PC-3 (cell line): Measurements from ENCODE around the gene PHAF1. TPM values are rescaled to one million over a fixed set of nuclear protein-coding genes. Genes with fewer than 3 reads are reported as not detected.

Source experiments
- ATAC-seq: fragments of 200-7000 bp; cut with Tn5 transposase; 2 replicates; pipeline ENCODE4 v1.9.1; 2020; ENCODE audit warnings: mild to moderate bottlenecking, moderate library complexity
- BruUV-seq: library from RNA; stranded (reverse); fragments of 400-500 nt; replicated peaks from 2 replicates; lab custom pipeline; 2021; lab: Mats Ljungman, UMichigan
- CTCF ChIA-PET: fragments of 300-600 bp; sonication (Branson Sonifier 250); formaldehyde crosslinking; loops from one replicate; lab custom pipeline; 2022; ENCODE audit warnings: antibody characterized with exemption; lab: Charles Lee
- POLR2A ChIA-PET: fragments of 300-600 bp; sonication (Branson Sonifier 250); formaldehyde crosslinking; loops from one replicate; lab custom pipeline; 2022; ENCODE audit warnings: antibody characterized with exemption; ENCODE audit not compliant: unreplicated experiment; lab: Charles Lee
- DNase-seq: peaks from one replicate; pipeline ENCODE4 v3.0.0-alpha.2; 2015
- H2AFZ ChIP-seq: fragments of 300-600 bp; sonication (generic); 2 replicates; pipeline ENCODE4 v1.6.0; 2016; ENCODE audit warnings: antibody characterized with exemption, low read length
- H3F3A ChIP-seq: fragments of 300-600 bp; sonication (generic); one replicate; pipeline ENCODE4 v1.6.0; 2017; ENCODE audit warnings: antibody characterized with exemption, low read length, control low read depth, mild to moderate bottlenecking; ENCODE audit not compliant: unreplicated experiment
- H3K27ac ChIP-seq: fragments of 300-600 bp; sonication (generic); 2 replicates; pipeline ENCODE4 v1.5.1; 2016; ENCODE audit warnings: mild to moderate bottlenecking, low read length
- H3K27me3 ChIP-seq: fragments of 300-600 bp; sonication (generic); 2 replicates; pipeline ENCODE4 v1.6.1; 2016; ENCODE audit warnings: low read length, mixed read lengths
- H3K36me3 ChIP-seq: fragments of 300-600 bp; sonication (generic); 2 replicates; pipeline ENCODE4 v1.6.1; 2016; ENCODE audit warnings: low read depth, mixed run types, low read length, mixed read lengths
- H3K4me1 ChIP-seq: fragments of 300-600 bp; sonication (generic); 2 replicates; pipeline ENCODE4 v1.5.1; 2016; ENCODE audit warnings: low read length; ENCODE audit not compliant: insufficient read depth
- H3K4me2 ChIP-seq: fragments of 300-600 bp; sonication (generic); 2 replicates; pipeline ENCODE4 v1.6.0; 2016; ENCODE audit warnings: low read length
- H3K4me3 ChIP-seq: fragments of 300-600 bp; sonication (generic); 2 replicates; pipeline ENCODE4 v1.5.1; 2016; ENCODE audit warnings: mild to moderate bottlenecking, low read length, mixed read lengths
- H3K79me2 ChIP-seq: fragments of 300-600 bp; sonication (generic); 2 replicates; pipeline ENCODE4 v1.6.1; 2017; ENCODE audit warnings: low read length, mixed read lengths
- H3K9ac ChIP-seq: fragments of 300-600 bp; sonication (generic); 2 replicates; pipeline ENCODE4 v1.6.0; 2016; ENCODE audit warnings: mild to moderate bottlenecking, low read length
- H3K9me2 ChIP-seq: fragments of 300-600 bp; sonication (generic); replicated peaks from 2 replicates; pipeline ENCODE4 v1.6.1; 2016; ENCODE audit warnings: mixed run types, low read length, mixed read lengths
- H3K9me3 ChIP-seq: fragments of 300-600 bp; sonication (generic); 2 replicates; pipeline ENCODE4 v1.6.1; 2016; ENCODE audit warnings: low read length, mixed read lengths
- H4K20me1 ChIP-seq: fragments of 300-600 bp; sonication (generic); 2 replicates; pipeline ENCODE4 v1.6.1; 2016; ENCODE audit warnings: low read length, mixed read lengths
- EZH2 ChIP-seq: fragments of 300-600 bp; sonication (generic); IDR thresholded peaks from one replicate; pipeline ENCODE4 v1.6.1; 2017; ENCODE audit warnings: antibody characterized with exemption, mild to moderate bottlenecking, low read length; ENCODE audit not compliant: unreplicated experiment
- EZH2phosphoT487 ChIP-seq: fragments of 300-600 bp; sonication (generic); IDR thresholded peaks from 2 replicates; pipeline ENCODE4 v1.6.1; 2018; ENCODE audit warnings: mild to moderate bottlenecking, antibody characterized with exemption, low read length, borderline replicate concordance
- intact Hi-C: fragments of 100-400 bp; cut with micrococcal nuclease; formaldehyde crosslinking; loops from 2 replicates; pipeline ENCODE4 v1.9.0; 2023
- total RNA-seq: library from RNA; depleted of rRNA; stranded (reverse); fragments of >200 nt; gene quantifications from 2 replicates; pipeline ENCODE4 v1.2.3, GENCODE V29; 2014
- TF ChIP-seq, protein P1 (sequence below): fragments of 300-600 bp; sonication (generic); conservative IDR thresholded peaks from 2 replicates; pipeline ENCODE4 v1.5.1; 2017; ENCODE audit warnings: antibody characterized with exemption, low read depth, mild to moderate bottlenecking, low read length

The PHAF1 gene
- total RNA-seq, 1 experiment from 2014 or later, result 18.8 TPM

DNA sequence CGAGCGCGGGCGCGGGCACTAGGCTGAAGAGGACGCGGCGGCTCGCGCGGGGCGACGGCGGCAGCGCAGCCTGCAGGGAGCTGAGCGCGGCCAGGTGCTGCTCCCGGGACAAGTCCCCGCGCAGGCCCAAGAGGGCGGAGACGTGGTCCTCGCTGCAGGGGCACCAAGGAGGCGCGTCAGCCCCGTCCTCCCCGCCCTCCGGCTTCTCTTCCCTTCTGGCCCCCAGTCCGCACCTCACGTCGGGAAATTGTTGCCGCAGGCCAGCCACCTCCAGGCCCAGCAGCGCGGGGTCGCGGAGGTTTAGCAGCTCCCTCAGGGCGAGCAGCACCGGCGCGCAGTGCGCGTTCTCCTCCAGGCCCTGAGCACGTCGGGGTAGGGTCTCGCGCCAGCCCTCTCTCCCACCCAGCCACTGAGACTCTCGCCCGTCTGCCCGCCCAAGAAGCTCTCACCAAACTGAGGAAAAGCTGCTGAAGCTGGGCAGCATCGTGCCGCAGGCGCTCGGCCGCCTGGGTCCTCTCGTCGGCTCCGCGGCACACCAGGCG, 74.8 kb downstream of the PHAF1 start:
- Histone ChIP-seq H3K79me2 (peaks cover 26% of the 10 kb centered on the region), H4K20me1 (no peaks in the 10 kb centered on the region), H3K9me3 (no peaks in the 10 kb centered on the region), H2AFZ (peak overlapping the region; percentile 90), H3K4me3 (peak overlapping the region; percentile 79), H3K4me1 (peaks cover 39% of the 10 kb centered on the region), H3K27me3 (no peaks in the 10 kb centered on the region), H3K9ac (peak overlapping the region; percentile 91), H3K27ac (peak overlapping the region; percentile 85), H3F3A (no peaks in the 10 kb centered on the region), H3K9me2 (no peaks in the 10 kb centered on the region), H3K36me3 (no peaks in the 10 kb centered on the region), H3K4me2 (peak overlapping the region; percentile 89)
- TF ChIP-seq EZH2 (no peak), EZH2phosphoT487 (no peak)
- TF ChIP-seq, protein P1, sequence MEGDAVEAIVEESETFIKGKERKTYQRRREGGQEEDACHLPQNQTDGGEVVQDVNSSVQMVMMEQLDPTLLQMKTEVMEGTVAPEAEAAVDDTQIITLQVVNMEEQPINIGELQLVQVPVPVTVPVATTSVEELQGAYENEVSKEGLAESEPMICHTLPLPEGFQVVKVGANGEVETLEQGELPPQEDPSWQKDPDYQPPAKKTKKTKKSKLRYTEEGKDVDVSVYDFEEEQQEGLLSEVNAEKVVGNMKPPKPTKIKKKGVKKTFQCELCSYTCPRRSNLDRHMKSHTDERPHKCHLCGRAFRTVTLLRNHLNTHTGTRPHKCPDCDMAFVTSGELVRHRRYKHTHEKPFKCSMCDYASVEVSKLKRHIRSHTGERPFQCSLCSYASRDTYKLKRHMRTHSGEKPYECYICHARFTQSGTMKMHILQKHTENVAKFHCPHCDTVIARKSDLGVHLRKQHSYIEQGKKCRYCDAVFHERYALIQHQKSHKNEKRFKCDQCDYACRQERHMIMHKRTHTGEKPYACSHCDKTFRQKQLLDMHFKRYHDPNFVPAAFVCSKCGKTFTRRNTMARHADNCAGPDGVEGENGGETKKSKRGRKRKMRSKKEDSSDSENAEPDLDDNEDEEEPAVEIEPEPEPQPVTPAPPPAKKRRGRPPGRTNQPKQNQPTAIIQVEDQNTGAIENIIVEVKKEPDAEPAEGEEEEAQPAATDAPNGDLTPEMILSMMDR, result no peak
- CTCF ChIA-PET, result interaction anchor here (0.6 to 1.5 kb wide), 6 partner anchors 11 to 167 kb away, joined by 3 to 8 read pairs (median 4); partner anchors contain the start of genes FBXL8 and TRADD
- POLR2A ChIA-PET, result interaction anchor here (1.0 kb wide), 1 partner anchor 42 kb away, joined by 3 read pairs; no protein-coding TSS in a partner anchor
- no TSS peak for BruUV-seq
- DNase-seq, result no peak
- intact Hi-C loops, result no loop called here
- peak; percentile 13 for ATAC-seq

DNA sequence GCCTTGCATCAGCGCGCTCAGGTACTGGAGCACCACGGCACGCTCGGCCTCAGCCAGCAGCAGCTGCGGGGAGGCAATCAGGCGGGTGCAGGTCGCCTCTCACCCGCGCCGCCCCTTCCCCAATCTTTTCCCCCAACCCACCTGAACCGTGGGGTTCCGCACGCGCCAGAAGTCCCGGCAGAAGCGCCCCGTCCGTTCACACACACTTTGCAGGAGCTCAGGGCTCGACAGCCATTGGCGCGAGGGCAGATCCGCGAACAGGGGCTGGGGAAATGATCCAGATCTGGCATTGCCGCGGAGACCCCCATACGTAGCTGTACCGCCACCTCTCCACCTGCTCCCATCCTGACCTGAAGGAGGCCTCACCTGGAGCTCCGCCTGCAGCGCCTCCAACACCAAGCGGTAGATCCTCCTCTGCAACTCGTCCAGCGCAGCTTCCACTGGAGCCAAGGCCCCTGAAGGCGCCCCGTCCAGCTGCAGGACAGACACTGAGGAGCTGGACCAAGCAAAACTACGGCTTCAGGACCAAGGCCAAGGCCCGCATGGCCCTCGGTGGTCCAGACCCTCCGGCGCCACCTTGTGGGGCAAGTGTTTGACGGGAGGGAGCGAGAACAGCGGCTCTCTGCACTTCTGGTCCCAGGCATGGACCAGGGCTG, 75.4 kb downstream of the PHAF1 start:
- Histone ChIP-seq H3K4me1 (peaks cover 39% of the 10 kb centered on the region), H3K27me3 (no peaks in the 10 kb centered on the region), H3F3A (no peaks in the 10 kb centered on the region), H3K4me3 (peak overlapping the region; percentile 79), H3K79me2 (peaks cover 26% of the 10 kb centered on the region), H3K9ac (no peak overlapping the region), H3K9me2 (no peaks in the 10 kb centered on the region), H3K36me3 (no peaks in the 10 kb centered on the region), H4K20me1 (no peaks in the 10 kb centered on the region), H3K9me3 (no peaks in the 10 kb centered on the region), H2AFZ (no peak overlapping the region), H3K4me2 (peak overlapping the region; percentile 89), H3K27ac (no peak overlapping the region)
- TSS peak; percentile 26 for BruUV-seq
- intact Hi-C loops, result loop anchor here (1.0 kb wide), 1 partner anchor 231 kb away; no protein-coding TSS in a partner anchor
- DNase-seq (peak; percentile 85), ATAC-seq (peak; percentile 24)
- ChIA-PET POLR2A (interaction anchor here (1.0 kb wide), 1 partner anchor 41 kb away, joined by 3 read pairs; no protein-coding TSS in a partner anchor), CTCF (interaction anchor here (0.6 to 1.5 kb wide), 6 partner anchors 11 to 167 kb away, joined by 3 to 8 read pairs (median 4); partner anchors contain the start of genes FBXL8 and TRADD)
- no peak for TF ChIP-seq EZH2
- TF ChIP-seq, protein P1, result peak; percentile 78
- no peak for TF ChIP-seq EZH2phosphoT487
